PC-3 (cell line): ENCODE results near the gene TNKS2. TPM values are rescaled to one million over a fixed set of nuclear protein-coding genes. Genes with fewer than 3 reads are reported as not detected.

Experiments
- ATAC-seq: fragments of 200-7000 bp; cut with Tn5 transposase; 2 replicates; pipeline ENCODE4 v1.9.1; 2020; ENCODE audit warnings: mild to moderate bottlenecking, moderate library complexity
- BruUV-seq: library from RNA; stranded (reverse); fragments of 400-500 nt; replicated peaks from 2 replicates; lab custom pipeline; 2021; lab: Mats Ljungman, UMichigan
- CTCF ChIA-PET: fragments of 300-600 bp; sonication (Branson Sonifier 250); formaldehyde crosslinking; loops from one replicate; lab custom pipeline; 2022; ENCODE audit warnings: antibody characterized with exemption; lab: Charles Lee
- POLR2A ChIA-PET: fragments of 300-600 bp; sonication (Branson Sonifier 250); formaldehyde crosslinking; loops from one replicate; lab custom pipeline; 2022; ENCODE audit warnings: antibody characterized with exemption; ENCODE audit not compliant: unreplicated experiment; lab: Charles Lee
- DNase-seq: peaks from one replicate; pipeline ENCODE4 v3.0.0-alpha.2; 2015
- H2AFZ ChIP-seq: fragments of 300-600 bp; sonication (generic); 2 replicates; pipeline ENCODE4 v1.6.0; 2016; ENCODE audit warnings: antibody characterized with exemption, low read length
- H3F3A ChIP-seq: fragments of 300-600 bp; sonication (generic); one replicate; pipeline ENCODE4 v1.6.0; 2017; ENCODE audit warnings: antibody characterized with exemption, low read length, control low read depth, mild to moderate bottlenecking; ENCODE audit not compliant: unreplicated experiment
- H3K27ac ChIP-seq: fragments of 300-600 bp; sonication (generic); 2 replicates; pipeline ENCODE4 v1.5.1; 2016; ENCODE audit warnings: mild to moderate bottlenecking, low read length
- H3K27me3 ChIP-seq: fragments of 300-600 bp; sonication (generic); 2 replicates; pipeline ENCODE4 v1.6.1; 2016; ENCODE audit warnings: low read length, mixed read lengths
- H3K36me3 ChIP-seq: fragments of 300-600 bp; sonication (generic); 2 replicates; pipeline ENCODE4 v1.6.1; 2016; ENCODE audit warnings: low read depth, mixed run types, low read length, mixed read lengths
- H3K4me1 ChIP-seq: fragments of 300-600 bp; sonication (generic); 2 replicates; pipeline ENCODE4 v1.5.1; 2016; ENCODE audit warnings: low read length; ENCODE audit not compliant: insufficient read depth
- H3K4me2 ChIP-seq: fragments of 300-600 bp; sonication (generic); 2 replicates; pipeline ENCODE4 v1.6.0; 2016; ENCODE audit warnings: low read length
- H3K4me3 ChIP-seq: fragments of 300-600 bp; sonication (generic); 2 replicates; pipeline ENCODE4 v1.5.1; 2016; ENCODE audit warnings: mild to moderate bottlenecking, low read length, mixed read lengths
- H3K79me2 ChIP-seq: fragments of 300-600 bp; sonication (generic); 2 replicates; pipeline ENCODE4 v1.6.1; 2017; ENCODE audit warnings: low read length, mixed read lengths
- H3K9ac ChIP-seq: fragments of 300-600 bp; sonication (generic); 2 replicates; pipeline ENCODE4 v1.6.0; 2016; ENCODE audit warnings: mild to moderate bottlenecking, low read length
- H3K9me2 ChIP-seq: fragments of 300-600 bp; sonication (generic); replicated peaks from 2 replicates; pipeline ENCODE4 v1.6.1; 2016; ENCODE audit warnings: mixed run types, low read length, mixed read lengths
- H3K9me3 ChIP-seq: fragments of 300-600 bp; sonication (generic); 2 replicates; pipeline ENCODE4 v1.6.1; 2016; ENCODE audit warnings: low read length, mixed read lengths
- H4K20me1 ChIP-seq: fragments of 300-600 bp; sonication (generic); 2 replicates; pipeline ENCODE4 v1.6.1; 2016; ENCODE audit warnings: low read length, mixed read lengths
- EZH2 ChIP-seq: fragments of 300-600 bp; sonication (generic); IDR thresholded peaks from one replicate; pipeline ENCODE4 v1.6.1; 2017; ENCODE audit warnings: antibody characterized with exemption, mild to moderate bottlenecking, low read length; ENCODE audit not compliant: unreplicated experiment
- EZH2phosphoT487 ChIP-seq: fragments of 300-600 bp; sonication (generic); IDR thresholded peaks from 2 replicates; pipeline ENCODE4 v1.6.1; 2018; ENCODE audit warnings: mild to moderate bottlenecking, antibody characterized with exemption, low read length, borderline replicate concordance
- intact Hi-C: fragments of 100-400 bp; cut with micrococcal nuclease; formaldehyde crosslinking; loops from 2 replicates; pipeline ENCODE4 v1.9.0; 2023
- total RNA-seq: library from RNA; depleted of rRNA; stranded (reverse); fragments of >200 nt; gene quantifications from 2 replicates; pipeline ENCODE4 v1.2.3, GENCODE V29; 2014
- TF ChIP-seq, protein P1 (sequence below): fragments of 300-600 bp; sonication (generic); conservative IDR thresholded peaks from 2 replicates; pipeline ENCODE4 v1.5.1; 2017; ENCODE audit warnings: antibody characterized with exemption, low read depth, mild to moderate bottlenecking, low read length

TNKS2 gene
- total RNA-seq, 1 experiment from 2014 or later, result 14.5 TPM

DNA sequence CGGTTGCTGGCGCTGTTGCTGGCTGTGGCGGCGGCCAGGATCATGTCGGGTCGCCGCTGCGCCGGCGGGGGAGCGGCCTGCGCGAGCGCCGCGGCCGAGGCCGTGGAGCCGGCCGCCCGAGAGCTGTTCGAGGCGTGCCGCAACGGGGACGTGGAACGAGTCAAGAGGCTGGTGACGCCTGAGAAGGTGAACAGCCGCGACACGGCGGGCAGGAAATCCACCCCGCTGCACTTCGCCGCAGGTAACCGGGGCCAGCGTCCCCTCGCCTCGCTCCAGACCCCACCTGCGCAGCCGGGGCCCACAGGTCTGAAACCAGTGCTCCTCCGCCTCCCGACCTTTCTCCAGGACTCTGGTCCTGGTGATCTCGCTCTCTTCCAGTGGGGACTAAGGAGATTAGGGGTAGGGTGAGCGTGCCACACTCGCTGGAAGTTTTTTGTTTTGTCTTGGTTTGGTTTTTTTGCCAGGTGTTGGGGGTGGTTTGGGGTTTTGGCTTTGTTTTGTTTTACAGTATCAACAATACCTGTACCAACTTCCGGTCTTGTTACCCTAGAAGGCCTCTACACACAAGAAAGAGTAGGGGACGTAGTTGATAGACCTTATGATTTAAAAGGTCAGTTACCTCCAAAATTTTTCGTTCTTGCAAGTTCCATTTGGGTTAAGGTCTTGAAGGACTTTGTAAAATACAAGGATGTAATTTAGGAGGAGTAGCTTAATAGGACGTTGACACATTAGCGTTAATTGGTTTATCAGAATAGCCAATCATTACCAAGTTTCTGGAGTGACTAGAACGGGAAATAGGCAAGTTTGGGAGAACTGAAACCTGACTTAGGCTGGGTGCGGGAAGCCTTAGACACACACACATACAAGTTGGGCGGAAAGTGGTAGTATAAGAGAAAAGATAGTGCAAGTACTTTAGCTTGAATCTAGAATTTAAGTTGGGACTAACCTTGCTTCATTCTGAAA lies 704 bp downstream of the TNKS2 start:
- H3K4me2 ChIP-seq, result peak overlapping the region; percentile 95
- TF ChIP-seq EZH2 (no peak), EZH2phosphoT487 (no peak)
- TF ChIP-seq, protein P1, sequence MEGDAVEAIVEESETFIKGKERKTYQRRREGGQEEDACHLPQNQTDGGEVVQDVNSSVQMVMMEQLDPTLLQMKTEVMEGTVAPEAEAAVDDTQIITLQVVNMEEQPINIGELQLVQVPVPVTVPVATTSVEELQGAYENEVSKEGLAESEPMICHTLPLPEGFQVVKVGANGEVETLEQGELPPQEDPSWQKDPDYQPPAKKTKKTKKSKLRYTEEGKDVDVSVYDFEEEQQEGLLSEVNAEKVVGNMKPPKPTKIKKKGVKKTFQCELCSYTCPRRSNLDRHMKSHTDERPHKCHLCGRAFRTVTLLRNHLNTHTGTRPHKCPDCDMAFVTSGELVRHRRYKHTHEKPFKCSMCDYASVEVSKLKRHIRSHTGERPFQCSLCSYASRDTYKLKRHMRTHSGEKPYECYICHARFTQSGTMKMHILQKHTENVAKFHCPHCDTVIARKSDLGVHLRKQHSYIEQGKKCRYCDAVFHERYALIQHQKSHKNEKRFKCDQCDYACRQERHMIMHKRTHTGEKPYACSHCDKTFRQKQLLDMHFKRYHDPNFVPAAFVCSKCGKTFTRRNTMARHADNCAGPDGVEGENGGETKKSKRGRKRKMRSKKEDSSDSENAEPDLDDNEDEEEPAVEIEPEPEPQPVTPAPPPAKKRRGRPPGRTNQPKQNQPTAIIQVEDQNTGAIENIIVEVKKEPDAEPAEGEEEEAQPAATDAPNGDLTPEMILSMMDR, result no peak
- H3F3A ChIP-seq, result no peaks in the 10 kb centered on the region
- POLR2A ChIA-PET, result interaction anchor here (0.5 kb wide), 1 partner anchor 41 kb away, joined by 5 read pairs; no protein-coding TSS in a partner anchor
- no peaks in the 10 kb centered on the region for H3K9me3 ChIP-seq
- H3K9ac ChIP-seq, result peak overlapping the region; percentile 92
- no peaks in the 10 kb centered on the region for H3K27me3 ChIP-seq
- peaks cover 12% of the 10 kb centered on the region for H4K20me1 ChIP-seq
- peak overlapping the region; percentile 74; the same call in 1 of the 2 replicates for H2AFZ ChIP-seq
- peaks cover 11% of the 10 kb centered on the region; the same call in 1 of the 2 replicates for H3K36me3 ChIP-seq
- CTCF ChIA-PET, result interaction anchor here (0.8 to 1.0 kb wide), 2 partner anchors 40 to 43 kb away, joined by 3 read pairs; no protein-coding TSS in a partner anchor
- no TSS peak for BruUV-seq
- intact Hi-C loops, result loop anchor here (5.0 kb wide), 1 partner anchor 42 kb away; no protein-coding TSS in a partner anchor
- peak overlapping the region; percentile 78 for H3K27ac ChIP-seq
- H3K9me2 ChIP-seq, result no peaks in the 10 kb centered on the region
- peaks cover 63% of the 10 kb centered on the region for H3K79me2 ChIP-seq
- DNase-seq (peak; percentile 22), ATAC-seq (peak; percentile 35)
- H3K4me1 ChIP-seq, result peaks cover 29% of the 10 kb centered on the region
- peak overlapping the region; percentile 98 for H3K4me3 ChIP-seq

DNA sequence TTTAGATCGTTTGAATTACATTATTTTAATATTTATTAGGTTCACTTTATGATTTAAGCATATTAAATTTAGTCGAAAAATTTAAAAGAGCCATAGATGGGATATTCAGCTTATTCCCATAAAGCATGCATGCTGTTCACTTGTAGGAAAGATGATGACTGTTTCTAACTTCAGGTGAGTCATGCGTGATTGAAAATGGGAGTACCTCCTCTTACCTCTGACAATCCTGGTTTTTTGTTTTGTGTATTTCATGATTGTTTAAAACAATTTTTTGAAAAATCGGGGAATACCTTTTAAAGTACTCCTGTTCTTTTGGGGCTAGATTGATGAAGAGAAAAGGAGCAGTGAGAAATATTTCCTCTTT lies 1.4 kb downstream of the TNKS2 start:
- peaks cover 11% of the 10 kb centered on the region; the same call in 1 of the 2 replicates for H3K36me3 ChIP-seq
- BruUV-seq, result TSS peak; percentile 53
- peaks cover 12% of the 10 kb centered on the region for H4K20me1 ChIP-seq
- peaks cover 29% of the 10 kb centered on the region for H3K4me1 ChIP-seq
- peak overlapping the region; percentile 92; the same call in 1 of the 2 replicates for H3K9ac ChIP-seq
- no peaks in the 10 kb centered on the region for H3K9me2 ChIP-seq
- H2AFZ ChIP-seq, result no peak overlapping the region
- no peaks in the 10 kb centered on the region for H3K27me3 ChIP-seq
- peak; percentile 61 for DNase-seq
- H3K9me3 ChIP-seq, result no peaks in the 10 kb centered on the region
- ATAC-seq, result 0 out of 2 replicates have a peak, but pooled peaks have one; percentile 27
- peak overlapping the region; percentile 98 for H3K4me3 ChIP-seq
- peak overlapping the region; percentile 78; the same call in 1 of the 2 replicates for H3K27ac ChIP-seq
- no peak for TF ChIP-seq EZH2
- TF ChIP-seq, protein P1, result no peak
- no peak for TF ChIP-seq EZH2phosphoT487
- H3F3A ChIP-seq, result no peaks in the 10 kb centered on the region
- ChIA-PET POLR2A (interaction anchor here (0.5 kb wide), 1 partner anchor 42 kb away, joined by 5 read pairs; no protein-coding TSS in a partner anchor), CTCF (interaction anchor here (0.8 to 1.0 kb wide), 2 partner anchors 41 to 43 kb away, joined by 3 read pairs; no protein-coding TSS in a partner anchor)
- H3K79me2 ChIP-seq, result peaks cover 69% of the 10 kb centered on the region
- intact Hi-C loops, result loop anchor here (5.0 kb wide), 1 partner anchor 42 kb away; no protein-coding TSS in a partner anchor
- H3K4me2 ChIP-seq, result peak overlapping the region; percentile 95
